T-helper 1 cell treated with Interleukin-12 subunit alpha and Interleukin-12 subunit beta and Interleukin-4 antibody, amounts not matched to agents 30 μg/mL and 1 μg/mL, for 36 hours (primary cell): ENCODE data around the gene SP1.
A peak's percentile ranks its signal among the peaks of the same experiment; 100 is the strongest.
"Not testable (repeated sequence)": the region's sequence is repeated elsewhere in the genome, so short reads cannot be mapped to it uniquely, and the experiment has no call there.

ENCODE experiments used
- H3K27ac Mint-ChIP-seq: one replicate; pipeline ENCODE4 v1.8.0; 2021; ENCODE audit warnings: mild to moderate bottlenecking, mixed read lengths
- H3K27me3 Mint-ChIP-seq: one replicate; pipeline ENCODE4 v1.8.0; 2021; ENCODE audit warnings: low read depth, mixed read lengths
- H3K36me3 Mint-ChIP-seq: one replicate; pipeline ENCODE4 v1.8.0; 2021; ENCODE audit warnings: low read depth, mixed read lengths
- H3K4me1 Mint-ChIP-seq: one replicate; pipeline ENCODE4 v1.8.0; 2021; ENCODE audit warnings: low read depth, mixed read lengths
- H3K4me3 Mint-ChIP-seq: one replicate; pipeline ENCODE4 v1.8.0; 2021; ENCODE audit warnings: mild to moderate bottlenecking, moderate library complexity, mixed read lengths
- H3K9me3 Mint-ChIP-seq: one replicate; pipeline ENCODE4 v1.8.0; 2021; ENCODE audit warnings: mixed read lengths

SP1 gene

GRCh38 chr12:53439582-53439981, 59.6 kb downstream of the SP1 start:
- peaks cover 19% of the 10 kb centered on the region for H3K4me1 Mint-ChIP-seq
- H3K4me3 Mint-ChIP-seq, H3K9me3 Mint-ChIP-seq, H3K27me3 Mint-ChIP-seq, H3K27ac Mint-ChIP-seq: not testable (repeated sequence)
- H3K36me3 Mint-ChIP-seq = peaks cover 18% of the 10 kb centered on the region

- H3K9me3 Mint-ChIP-seq = no peaks in the 10 kb centered on the region
- peaks cover 31% of the 10 kb centered on the region for H3K36me3 Mint-ChIP-seq
Observed at GRCh38 chr12:53441040-53441833, 61.3 kb downstream of the SP1 start, which contains the start of gene PRR13. Gene PRR13, plus strand, starts transcription at chr12:53441734. Its CDS starts 981 bp downstream, at chr12:53442715.

GRCh38 chr12:53443955-53444354, 64.0 kb downstream of the SP1 start:
- peaks cover 36% of the 10 kb centered on the region for H3K4me1 Mint-ChIP-seq
- H3K36me3 Mint-ChIP-seq = peaks cover 44% of the 10 kb centered on the region
- no peaks in the 10 kb centered on the region for H3K27me3 Mint-ChIP-seq
- H3K4me3 Mint-ChIP-seq = peak overlapping the region; percentile 50
- no peak overlapping the region for H3K27ac Mint-ChIP-seq
- H3K9me3 Mint-ChIP-seq = no peaks in the 10 kb centered on the region

More at GRCh38 chr12:53441040-53441833, 61.3 kb downstream of the SP1 start, which contains the start of gene PRR13:
- Mint-ChIP-seq H3K4me3 (peak within 1 kb of the TSS; percentile 94), H3K4me1 (peaks cover 31% of the 10 kb centered on the region), H3K27ac (peak within 1 kb of the TSS; percentile 92), H3K27me3 (no peaks in the 10 kb centered on the region)

- not testable (repeated sequence) for H3K9me3 Mint-ChIP-seq, H3K27me3 Mint-ChIP-seq, H3K4me3 Mint-ChIP-seq, H3K27ac Mint-ChIP-seq
- Mint-ChIP-seq H3K36me3 (peaks cover 44% of the 10 kb centered on the region), H3K4me1 (peaks cover 35% of the 10 kb centered on the region)
Observed at GRCh38 chr12:53444593-53445325, 64.8 kb downstream of the SP1 start.

- Mint-ChIP-seq H3K9me3 (no peaks in the 10 kb centered on the region), H3K4me3 (no peak overlapping the region), H3K27me3 (no peaks in the 10 kb centered on the region), H3K4me1 (peaks cover 36% of the 10 kb centered on the region), H3K36me3 (peaks cover 47% of the 10 kb centered on the region), H3K27ac (no peak overlapping the region)
Observed at GRCh38 chr12:53450936-53451335, 71.0 kb downstream of the SP1 start.

- peak within 1 kb of the TSS; percentile 99 for H3K4me3 Mint-ChIP-seq
- H3K36me3 Mint-ChIP-seq = peaks cover 46% of the 10 kb centered on the region
- peak within 1 kb of the TSS; percentile 100 for H3K27ac Mint-ChIP-seq
- H3K9me3 Mint-ChIP-seq = no peaks in the 10 kb centered on the region
- no peaks in the 10 kb centered on the region for H3K27me3 Mint-ChIP-seq
- peaks cover 34% of the 10 kb centered on the region for H3K4me1 Mint-ChIP-seq
Observed at GRCh38 chr12:53451661-53452158, 71.7 kb downstream of the SP1 start, which contains the start of gene PCBP2. Gene PCBP2, plus strand, starts transcription at chr12:53452102. Its CDS starts 2,699 bp downstream, at chr12:53454801.

- peak overlapping the region; percentile 99 for H3K4me3 Mint-ChIP-seq
- no peaks in the 10 kb centered on the region for H3K27me3 Mint-ChIP-seq
- peaks cover 34% of the 10 kb centered on the region for H3K4me1 Mint-ChIP-seq
- H3K36me3 Mint-ChIP-seq = peaks cover 45% of the 10 kb centered on the region
- peak overlapping the region; percentile 100 for H3K27ac Mint-ChIP-seq
- no peaks in the 10 kb centered on the region for H3K9me3 Mint-ChIP-seq
Observed at GRCh38 chr12:53452159-53453077, 72.4 kb downstream of the SP1 start.

GRCh38 chr12:53453953-53454640, 74.1 kb downstream of the SP1 start:
- peak overlapping the region; percentile 99 for H3K4me3 Mint-ChIP-seq
- H3K36me3 Mint-ChIP-seq = peaks cover 41% of the 10 kb centered on the region
- H3K27me3 Mint-ChIP-seq = no peaks in the 10 kb centered on the region
- H3K9me3 Mint-ChIP-seq = no peaks in the 10 kb centered on the region
- H3K4me1 Mint-ChIP-seq = peaks cover 36% of the 10 kb centered on the region
- H3K27ac Mint-ChIP-seq = peak overlapping the region; percentile 36

- Mint-ChIP-seq H3K36me3 (peaks cover 44% of the 10 kb centered on the region), H3K27me3 (no peaks in the 10 kb centered on the region), H3K27ac (no peak overlapping the region), H3K4me3 (peak overlapping the region; percentile 99), H3K9me3 (no peaks in the 10 kb centered on the region), H3K4me1 (peaks cover 37% of the 10 kb centered on the region)
Observed at GRCh38 chr12:53454707-53455106, 74.7 kb downstream of the SP1 start.

GRCh38 chr12:53456654-53457366, 76.8 kb downstream of the SP1 start:
- Mint-ChIP-seq H3K27me3 (no peaks in the 10 kb centered on the region), H3K4me1 (peaks cover 43% of the 10 kb centered on the region), H3K9me3 (no peaks in the 10 kb centered on the region), H3K36me3 (peaks cover 59% of the 10 kb centered on the region), H3K27ac (no peak overlapping the region), H3K4me3 (no peak overlapping the region)

GRCh38 chr12:53459097-53459496, 79.1 kb downstream of the SP1 start:
- Mint-ChIP-seq H3K4me3 (no peak overlapping the region), H3K36me3 (peaks cover 67% of the 10 kb centered on the region), H3K27me3 (no peaks in the 10 kb centered on the region), H3K4me1 (peaks cover 34% of the 10 kb centered on the region), H3K9me3 (no peaks in the 10 kb centered on the region), H3K27ac (no peak overlapping the region)

GRCh38 chr12:53461059-53461458, 81.1 kb downstream of the SP1 start:
- Mint-ChIP-seq H3K4me3 (no peak overlapping the region), H3K27me3 (no peaks in the 10 kb centered on the region)

GRCh38 chr12:53461591-53461990, 81.6 kb downstream of the SP1 start:
- Mint-ChIP-seq H3K4me1 (peaks cover 32% of the 10 kb centered on the region), H3K36me3 (peaks cover 65% of the 10 kb centered on the region), H3K27me3 (no peaks in the 10 kb centered on the region), H3K9me3 (no peaks in the 10 kb centered on the region), H3K27ac (no peak overlapping the region), H3K4me3 (no peak overlapping the region)

More at GRCh38 chr12:53461059-53461458, 81.1 kb downstream of the SP1 start:
- Mint-ChIP-seq H3K27ac (no peak overlapping the region), H3K9me3 (no peaks in the 10 kb centered on the region), H3K36me3 (peaks cover 62% of the 10 kb centered on the region), H3K4me1 (peaks cover 31% of the 10 kb centered on the region)
